KG1 (cell line): Measurements from ENCODE around the gene ERC2.

Source experiments
- DNase-seq: peaks from one replicate; lab custom pipeline; 2025; lab: John Stamatoyannopoulos, UW

Gene ERC2

DNA sequence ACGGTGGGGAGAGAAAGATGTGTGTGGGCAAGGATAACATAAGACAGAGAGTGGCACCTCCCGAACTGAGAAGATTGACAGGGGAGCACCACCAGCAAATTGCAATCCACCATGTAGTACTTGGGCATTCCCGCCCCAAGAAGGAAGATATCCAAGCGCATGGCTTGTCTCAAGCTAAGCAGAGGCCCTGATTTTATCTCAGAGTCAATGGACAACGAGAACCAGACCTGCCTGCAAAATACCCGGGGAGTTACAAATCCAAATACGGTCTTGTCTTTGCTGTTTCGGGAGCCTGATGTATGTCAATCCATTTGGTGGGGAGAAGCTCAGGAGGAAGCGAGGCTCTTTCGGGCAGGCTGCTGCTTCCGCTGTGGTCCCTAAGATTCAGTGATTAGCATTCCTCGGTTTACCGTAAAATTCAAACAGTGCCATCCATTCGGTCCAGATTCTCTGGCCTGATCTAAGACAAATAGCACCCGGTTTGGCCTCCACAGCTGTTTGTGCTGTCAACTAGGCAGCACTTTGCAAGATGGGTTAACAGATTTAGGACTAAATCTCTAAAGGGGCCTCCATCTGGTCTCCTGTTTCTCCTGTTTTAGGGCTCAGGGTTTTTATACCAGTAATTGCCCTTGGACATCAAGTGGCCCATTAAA is 883.4 kb downstream of the ERC2 start:
- no peak for DNase-seq

DNA sequence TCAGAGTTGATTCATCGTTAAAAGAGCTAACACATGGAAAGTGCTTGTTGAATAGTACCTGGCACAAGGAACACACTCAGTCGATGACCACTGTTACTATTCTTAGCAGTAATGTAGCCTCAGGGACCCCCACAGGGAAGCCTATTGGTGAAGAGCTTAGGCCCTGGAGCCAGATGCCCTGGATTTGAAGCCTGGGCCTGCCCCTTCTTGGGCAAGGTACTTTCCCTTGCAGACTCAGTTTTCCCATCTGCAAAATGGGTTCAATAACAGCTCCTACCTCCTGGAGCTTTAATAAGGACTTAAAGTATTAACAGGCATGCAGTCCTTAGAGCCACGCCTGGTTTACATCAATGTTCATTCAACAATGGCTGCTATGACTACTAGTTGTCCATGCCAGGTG is 884.2 kb downstream of the ERC2 start:
- DNase-seq = no peak

DNA sequence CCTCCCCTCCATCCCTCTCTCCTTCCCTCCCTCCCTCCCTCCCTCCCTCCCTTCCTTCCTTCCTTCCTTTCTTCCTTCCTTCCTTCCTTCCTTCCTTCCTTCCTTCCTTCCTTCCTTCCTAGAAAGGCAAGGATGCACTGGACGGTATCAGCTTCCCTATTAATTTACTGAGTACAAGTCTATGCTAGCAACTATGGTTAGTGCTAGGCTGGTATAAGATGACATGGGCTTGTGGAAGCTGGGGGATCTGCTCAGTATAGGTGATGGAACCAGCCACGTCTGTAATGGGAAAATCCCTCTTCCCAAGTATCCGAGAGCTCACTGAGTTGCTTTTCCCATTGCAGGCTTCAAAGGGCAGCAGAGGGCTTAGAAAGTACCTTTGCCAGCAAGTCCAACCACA is 884.8 kb downstream of the ERC2 start:
- no peak for DNase-seq

DNA sequence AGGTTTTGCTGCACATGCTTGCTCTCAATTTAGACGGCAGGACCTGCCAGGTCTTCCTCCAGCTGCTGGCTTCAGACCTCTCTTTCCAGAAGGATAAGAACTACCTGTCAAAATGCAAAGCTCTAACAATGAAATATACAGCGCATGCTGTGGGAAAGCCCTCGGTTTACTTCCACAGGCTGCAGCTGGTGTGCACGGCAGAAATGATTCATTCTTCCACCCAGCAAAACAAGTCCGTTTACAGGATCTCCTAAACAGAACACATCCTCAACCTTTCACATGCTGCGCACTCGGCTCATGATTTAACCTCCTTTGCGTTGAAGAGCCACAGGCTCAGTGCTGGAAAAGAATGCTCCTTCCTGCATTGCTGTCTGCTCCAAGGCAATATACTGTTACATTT is 888.8 kb downstream of the ERC2 start:
- DNase-seq = no peak

DNA sequence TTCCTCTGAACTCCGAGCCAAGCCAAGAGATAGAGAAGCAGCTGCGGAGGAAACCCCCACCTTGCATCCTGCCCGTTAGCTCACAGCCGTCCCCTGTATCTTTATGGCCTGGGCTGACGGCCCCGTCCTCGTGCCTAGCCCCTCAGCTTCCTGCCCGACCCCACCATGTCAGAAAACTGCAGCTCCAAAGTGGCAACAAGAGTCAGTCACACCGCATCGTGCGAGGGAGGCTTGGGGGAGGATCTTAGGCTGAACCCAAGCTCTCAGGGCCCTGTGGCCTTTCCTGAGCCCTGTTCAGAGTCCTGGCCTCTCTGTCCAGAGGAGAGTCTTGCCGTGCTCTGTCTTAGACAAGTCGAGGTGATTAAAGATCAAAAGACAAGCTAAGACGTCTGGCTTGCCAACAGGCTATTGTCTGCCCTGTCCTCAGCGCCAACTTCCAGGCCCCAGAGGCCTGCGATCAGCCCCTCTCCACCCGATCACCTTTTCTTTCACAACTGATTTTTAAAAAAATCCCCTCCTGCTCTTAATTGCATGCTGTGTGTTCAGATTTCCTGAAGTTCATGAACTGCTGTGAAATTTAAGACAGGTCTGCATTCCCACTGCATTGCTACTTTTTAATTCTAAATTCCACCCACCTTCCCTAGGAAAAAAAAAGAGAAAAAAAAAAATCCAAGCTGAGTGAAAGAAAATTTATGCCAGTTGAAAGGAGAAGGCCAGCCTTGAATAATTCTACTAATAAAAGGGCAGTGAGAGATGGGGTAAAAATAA is 891.5 kb downstream of the ERC2 start:
- no peak for DNase-seq

DNA sequence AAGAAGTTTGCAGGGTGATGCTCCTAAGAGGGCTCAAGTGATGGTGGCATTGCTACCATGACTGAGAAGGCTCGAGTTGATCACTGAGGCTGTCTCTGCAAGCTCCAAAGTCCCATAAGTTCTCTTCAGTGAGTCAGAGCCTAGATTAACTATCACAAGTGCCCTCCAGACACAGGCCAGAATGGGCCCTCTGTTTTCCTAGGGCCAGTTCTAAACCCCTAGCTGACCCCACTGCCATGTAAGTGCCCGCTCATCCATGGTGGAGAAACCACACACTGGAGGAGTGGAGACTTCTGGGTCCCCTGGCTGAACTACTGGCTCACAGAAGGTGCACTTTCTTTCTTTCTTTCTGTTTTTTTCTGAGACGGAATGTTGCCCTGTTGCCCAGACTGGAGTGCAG is 893.6 kb downstream of the ERC2 start:
- no peak for DNase-seq

DNA sequence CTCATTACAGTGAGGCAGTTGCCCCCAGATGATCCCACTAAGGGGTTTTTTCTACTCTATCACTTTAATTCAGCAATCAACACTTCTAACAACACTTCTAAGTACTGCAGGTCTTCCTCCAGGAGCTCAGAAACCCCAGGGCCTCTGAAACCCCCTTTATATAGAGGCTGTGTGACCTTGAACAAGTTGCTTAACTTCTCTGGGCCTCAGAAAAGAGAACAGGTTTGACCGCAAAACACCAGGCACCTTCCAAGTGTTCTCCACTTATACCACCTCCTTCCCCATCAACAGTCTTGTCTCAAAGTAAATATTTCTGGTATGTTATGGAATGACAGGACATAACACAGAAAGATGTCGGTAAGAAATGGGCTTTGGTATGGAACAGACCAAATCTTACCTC is 895.5 kb downstream of the ERC2 start:
- no peak for DNase-seq

DNA sequence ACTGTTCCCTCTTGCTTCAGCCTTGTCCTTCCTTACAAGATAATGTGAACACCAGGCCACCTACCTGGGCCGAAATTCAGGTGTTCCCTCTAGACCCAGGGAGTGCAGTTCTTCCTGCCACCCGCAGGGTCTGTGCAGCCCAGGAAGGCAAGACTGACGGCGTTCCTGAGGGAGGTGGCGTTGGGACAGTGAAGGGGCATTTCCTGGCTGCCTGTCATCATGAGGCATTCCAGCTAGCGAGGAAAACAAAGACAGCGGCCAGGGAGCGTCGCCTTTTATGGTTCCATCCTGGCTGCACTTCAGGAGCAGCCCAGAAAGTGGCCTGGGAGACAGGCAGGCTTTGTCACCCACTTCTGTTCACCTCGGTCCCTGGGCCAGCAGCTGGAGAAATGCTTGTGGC is 896.4 kb downstream of the ERC2 start:
- no peak for DNase-seq

DNA sequence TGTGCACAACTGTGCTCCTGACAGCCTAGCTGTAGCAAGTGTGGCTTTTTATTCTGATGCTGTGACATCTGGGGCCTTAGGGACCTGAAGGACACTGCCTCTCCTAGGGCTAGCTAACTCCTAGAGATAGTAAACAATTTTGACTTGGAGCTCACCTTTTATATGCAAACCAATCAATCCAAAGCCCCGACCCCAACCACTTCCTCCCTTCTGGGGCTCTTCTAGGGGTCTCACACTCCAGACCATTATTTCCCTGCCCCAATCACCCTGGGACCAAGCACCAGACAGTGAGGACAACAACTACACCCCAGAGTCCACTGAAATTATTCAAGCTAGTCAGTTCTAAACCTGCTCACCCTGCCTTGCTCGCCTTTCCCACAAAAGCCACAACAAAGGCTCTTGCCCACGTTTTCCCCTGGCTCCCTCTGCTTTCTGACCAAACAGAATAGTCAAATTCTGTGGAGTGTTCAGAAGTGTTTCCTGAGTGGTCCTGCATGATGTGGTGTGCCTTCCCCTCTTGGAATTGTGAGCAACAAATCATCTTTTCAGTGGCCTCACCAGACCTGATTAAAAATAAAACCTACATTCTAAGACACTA is 897.0 kb downstream of the ERC2 start:
- no peak for DNase-seq

DNA sequence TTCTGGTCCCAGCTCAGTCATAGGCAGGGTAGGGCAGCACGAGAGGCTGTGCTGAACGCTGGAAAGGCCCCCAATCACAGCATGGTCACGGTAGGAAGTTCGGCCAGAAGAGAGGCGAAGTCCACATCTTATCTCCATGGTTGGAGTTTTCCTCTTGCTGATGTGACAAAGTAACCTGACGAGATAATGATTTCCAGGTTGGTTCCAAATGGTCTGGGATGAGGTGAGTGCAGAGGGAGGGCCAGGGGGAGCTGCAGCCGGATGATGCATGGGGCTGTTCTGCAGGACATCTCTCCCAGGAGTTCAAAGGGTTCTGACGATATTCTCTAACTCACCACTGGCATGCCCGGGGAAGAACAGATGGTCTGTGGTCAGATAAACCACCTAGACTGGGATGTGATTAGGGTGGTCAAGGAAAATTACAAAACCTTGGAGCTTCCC is 898.0 kb downstream of the ERC2 start:
- DNase-seq = no peak

DNA sequence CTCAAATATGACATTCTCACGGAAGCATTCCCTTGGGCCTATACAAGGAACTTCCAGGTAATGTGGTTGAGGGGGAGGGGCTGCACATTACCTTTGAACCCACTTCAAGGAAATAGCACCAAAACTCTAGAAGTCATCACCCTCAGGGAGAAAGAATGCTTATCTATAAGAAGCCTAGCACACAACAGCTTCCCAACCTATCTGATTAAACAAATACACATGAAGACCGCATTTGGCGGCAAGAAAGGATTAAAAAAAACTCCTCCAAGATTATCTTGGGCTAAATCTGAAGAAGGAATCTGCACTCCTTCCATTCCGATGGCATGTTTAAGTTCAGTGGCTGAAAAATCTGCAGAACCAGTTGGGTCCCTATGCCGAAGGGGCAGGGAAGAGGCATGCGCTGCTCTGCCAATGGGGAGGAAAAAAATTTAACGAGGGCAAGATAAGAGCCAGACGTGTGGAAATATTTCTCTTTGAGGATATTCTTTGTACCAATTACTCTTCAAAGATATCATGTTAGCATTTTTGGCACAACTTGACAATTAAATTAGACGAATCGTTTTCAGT is 899.2 kb downstream of the ERC2 start:
- no peak for DNase-seq

DNA sequence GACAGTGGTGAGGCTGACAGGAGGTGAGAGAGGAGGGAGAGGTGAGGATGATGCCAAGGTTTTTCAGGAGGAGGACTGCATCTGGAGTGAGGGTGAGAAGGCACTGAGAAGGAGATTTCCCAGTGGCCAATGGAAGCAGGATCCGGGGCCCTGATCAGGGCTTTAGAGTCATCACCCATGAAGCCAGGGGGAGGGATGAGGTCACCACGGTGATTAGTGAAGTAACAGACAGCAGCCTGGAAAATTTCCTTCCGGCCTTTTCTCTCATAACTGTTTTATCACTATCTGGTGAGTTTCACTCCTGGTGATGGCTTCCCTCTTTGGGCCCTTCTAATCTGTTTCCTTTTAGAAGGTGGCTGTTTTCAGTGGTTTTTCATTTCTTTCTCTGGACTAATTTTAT is 900.7 kb downstream of the ERC2 start:
- DNase-seq = no peak

DNA sequence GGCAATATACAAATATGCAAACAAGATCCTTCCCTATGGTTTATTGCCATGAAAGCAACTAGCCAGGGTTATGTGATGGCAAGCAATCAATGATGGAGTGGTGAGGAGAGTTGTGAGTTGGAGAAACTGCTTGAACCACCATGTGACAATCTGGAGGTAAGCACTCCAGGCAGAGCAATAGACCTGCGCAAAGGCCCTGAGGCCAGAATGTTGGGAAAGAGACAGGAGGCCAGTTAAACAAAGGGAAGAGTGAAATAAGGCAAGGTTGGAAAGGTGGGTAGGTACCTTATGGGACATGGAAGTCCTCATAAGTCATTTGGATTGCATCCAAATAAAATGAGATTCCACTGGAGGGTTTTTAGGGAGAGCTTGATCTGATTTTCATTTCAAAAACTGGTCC is 901.1 kb downstream of the ERC2 start:
- no peak for DNase-seq

DNA sequence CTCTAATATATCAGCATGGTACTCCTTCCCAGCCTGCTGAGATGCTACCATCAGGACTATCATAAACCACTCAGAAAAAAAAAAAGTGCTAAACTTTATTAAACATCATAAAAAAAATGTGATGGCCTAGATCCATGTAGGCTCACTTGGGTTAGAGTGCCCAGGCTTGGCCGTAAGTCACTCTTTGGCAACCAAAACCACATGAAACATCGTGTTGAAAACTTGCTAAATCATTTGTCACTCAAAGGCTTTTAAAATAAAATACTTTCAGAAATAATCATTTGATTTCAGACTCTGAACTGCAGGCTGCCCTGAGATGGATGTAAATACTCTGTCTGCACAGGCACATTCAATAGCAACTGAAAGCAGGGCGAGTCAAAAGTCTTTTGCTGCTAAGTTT is 902.7 kb downstream of the ERC2 start:
- DNase-seq = no peak

DNA sequence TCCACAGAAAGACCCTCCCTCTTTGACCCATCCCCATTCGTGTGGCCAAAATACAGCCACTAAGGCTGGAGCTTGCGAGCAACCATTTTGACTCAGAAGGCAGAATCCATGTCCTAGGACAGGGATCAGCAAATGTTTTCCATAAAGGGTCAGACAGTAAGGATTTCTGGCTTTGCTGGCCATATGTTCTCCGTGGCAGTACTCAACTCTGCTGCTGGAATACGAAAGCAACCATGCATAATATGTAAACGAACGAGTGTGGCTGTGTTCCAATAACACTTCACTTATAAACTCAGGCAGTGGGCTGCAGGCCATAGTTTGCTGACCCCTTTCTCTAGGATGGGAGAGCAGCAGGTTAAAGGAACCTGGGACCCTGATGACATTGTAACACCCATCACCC is 903.5 kb downstream of the ERC2 start:
- no peak for DNase-seq

DNA sequence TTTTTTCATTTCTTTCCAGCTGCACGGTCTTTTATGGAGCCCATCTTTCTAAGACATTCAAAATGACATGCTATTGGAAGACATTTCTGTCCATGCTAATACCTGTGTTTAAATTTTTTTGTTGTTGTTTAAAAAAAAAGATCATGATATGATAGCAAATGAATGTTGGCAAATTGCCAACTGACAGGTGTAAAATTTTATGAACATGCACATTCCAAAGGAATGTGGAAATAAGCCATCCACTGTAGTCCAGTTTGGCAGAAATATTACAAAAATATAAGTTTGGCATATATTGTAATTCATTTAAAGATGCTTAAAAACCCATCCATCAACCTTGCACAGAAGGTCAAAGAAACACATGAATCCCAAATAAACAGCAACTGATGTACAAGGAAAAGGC is 905.6 kb downstream of the ERC2 start:
- no peak for DNase-seq

DNA sequence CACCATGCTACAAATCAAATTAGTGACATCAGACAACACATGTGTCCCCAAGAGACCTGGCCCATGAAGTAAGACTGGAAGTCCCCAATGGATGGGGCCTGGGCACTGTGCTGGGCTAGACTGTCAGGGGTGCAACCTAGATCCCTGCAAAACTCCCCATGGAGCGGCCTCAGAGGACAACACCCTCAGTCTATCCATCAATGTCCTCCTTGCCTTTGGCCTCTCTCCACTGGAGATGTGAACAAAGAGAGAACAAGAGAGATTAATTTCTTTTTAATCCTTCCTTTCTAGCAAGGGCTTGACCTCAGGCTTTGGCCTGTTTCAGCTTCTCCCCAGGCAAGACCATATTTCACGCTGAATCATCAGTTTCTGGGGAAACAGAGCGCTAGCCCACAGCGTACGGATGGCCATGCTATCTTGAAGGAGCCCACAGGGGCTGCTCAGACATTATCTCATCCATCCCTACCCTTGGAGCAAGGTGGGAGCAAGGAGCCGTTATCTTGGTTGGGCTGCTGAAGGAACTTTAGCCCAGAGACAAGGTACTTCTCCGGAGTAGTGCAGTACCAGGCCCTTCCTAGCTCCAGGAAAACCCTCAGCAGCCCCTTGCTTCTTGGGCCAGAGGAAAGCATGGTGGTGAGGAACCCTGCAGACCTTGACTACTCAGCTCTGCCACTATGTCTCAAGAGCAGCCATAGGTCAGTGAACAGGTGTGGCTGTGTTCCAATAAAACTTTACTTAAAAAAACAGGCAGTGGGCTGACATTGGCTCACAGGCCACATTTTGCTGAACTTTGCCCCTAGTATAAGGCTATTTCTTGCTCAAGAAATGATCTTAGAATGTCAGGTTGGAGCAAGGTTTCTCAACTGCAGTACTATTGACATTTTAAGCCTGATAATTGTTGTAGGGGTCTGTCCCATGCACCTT is 908.5 kb downstream of the ERC2 start:
- DNase-seq = no peak

DNA sequence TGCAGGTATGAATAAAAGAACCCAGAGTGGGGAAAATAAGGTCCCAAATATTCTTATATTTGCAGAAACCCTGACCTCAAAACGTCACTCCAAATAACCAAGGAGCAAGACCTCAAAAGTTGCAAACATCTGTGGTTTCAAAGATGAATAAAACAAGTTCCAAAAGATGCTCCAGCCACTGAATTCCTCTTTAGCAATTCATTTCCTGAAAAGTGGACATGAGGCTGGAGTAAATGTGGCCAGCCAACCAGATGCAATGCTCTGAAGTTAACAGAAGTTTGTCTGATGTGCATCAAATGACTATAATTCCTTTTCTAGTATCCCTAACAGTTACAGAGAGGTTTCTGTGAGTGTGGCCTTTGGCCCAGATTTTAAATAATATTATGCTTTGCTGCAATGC is 910.0 kb downstream of the ERC2 start:
- DNase-seq = no peak

DNA sequence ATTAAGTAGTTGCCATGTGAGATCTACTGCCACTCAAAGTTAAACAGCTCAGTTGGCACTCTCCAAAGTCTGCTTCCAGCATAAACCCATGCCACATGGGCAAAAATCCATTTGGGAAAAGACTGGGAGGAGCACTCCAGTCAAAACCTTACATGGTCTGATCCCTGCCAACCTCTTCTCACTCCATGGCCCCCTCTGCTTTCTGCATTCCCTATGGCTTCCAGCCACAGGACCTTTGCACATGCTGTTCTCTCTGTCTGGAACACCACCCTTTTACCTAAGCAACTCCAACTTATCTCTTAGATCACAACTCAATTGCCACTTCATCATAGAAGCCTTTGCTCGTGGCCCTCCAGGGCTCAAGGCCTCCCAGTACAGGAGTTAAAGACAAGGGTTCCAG is 910.7 kb downstream of the ERC2 start:
- DNase-seq = no peak

DNA sequence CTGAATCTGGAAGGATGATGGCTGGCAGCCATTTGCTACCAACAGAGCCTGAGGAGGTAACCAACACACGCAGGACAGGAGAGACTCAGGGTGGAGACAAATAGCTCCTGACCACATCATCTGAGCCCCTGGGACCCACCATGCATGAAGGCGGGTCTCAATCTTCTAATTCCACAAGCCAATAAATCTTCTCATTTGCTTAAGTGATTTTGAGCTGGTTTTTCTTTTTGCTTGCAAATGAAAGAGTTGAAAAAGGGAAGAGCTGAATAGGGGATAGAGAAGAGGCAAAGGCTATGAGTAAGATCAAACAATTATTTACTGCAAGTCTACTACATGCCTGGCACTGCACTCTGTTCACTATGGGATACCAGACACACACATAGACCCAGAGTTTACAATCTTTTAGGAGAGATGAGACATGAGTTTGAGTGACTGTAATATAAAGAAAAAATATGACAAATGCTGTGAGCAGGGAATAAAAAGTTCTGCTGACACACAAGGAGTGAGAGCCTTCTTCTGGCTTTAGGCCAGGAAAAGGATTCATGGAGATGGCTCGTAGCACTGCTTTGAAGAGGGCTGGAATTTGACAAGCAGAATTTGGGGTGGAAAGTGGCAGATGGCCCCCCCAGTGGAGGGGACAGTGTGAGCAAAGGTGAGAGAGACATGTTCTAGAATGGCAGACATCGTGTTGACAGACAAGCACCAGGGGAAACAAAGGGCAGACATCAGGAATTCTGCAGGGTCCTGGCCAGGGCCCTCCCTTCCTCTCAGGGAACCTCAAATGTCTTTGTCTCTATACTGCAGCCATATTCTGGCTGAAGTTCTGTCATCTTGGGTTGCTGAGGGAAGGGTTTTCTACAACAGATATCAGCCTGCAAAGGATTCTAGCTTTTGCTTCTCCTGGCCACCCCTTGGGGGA is 911.4 kb downstream of the ERC2 start:
- no peak for DNase-seq
